OCI-LY1 (cell line): Measurements from ENCODE around the gene CFAP221.

Experiments
- EZH2 ChIP-seq: fragments of 200-600 bp; sonication (generic), shearing (Covaris generic); IDR thresholded peaks from 2 replicates; pipeline ENCODE4 v1.8.0; 2017; ENCODE audit warnings: borderline replicate concordance, mixed run types, mild to moderate bottlenecking, antibody characterized with exemption, low read length, moderate library complexity, mixed read lengths
- TF ChIP-seq, protein P1 (sequence below): fragments of 200-600 bp; sonication (generic), shearing (Covaris generic); IDR thresholded peaks from 2 replicates; pipeline ENCODE4 v1.5.1; 2017; ENCODE audit warnings: mild to moderate bottlenecking, antibody characterized with exemption, low read length, moderate library complexity, mixed read lengths

DNA sequence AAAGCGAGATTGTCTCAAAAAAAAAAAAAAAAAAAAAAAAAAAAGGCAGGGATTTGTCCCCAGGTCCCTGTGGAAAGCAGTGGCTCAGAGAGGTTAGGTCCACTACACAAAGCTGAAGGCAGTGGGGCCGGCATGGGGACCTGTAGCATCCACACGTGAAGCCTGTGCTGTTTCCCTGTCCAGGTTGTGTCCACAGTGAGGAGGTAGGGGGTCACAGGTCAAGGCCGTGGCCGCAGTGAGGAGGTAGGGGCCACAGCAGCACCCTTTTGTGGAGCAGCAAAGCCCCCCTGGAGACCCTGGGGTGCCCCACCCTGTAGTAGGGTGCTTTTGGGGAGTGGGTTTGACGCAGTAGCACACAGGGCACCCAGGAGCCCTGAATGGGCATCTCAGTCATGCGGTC is 148.7 kb downstream of the CFAP221 start:
- TF ChIP-seq, protein P1, sequence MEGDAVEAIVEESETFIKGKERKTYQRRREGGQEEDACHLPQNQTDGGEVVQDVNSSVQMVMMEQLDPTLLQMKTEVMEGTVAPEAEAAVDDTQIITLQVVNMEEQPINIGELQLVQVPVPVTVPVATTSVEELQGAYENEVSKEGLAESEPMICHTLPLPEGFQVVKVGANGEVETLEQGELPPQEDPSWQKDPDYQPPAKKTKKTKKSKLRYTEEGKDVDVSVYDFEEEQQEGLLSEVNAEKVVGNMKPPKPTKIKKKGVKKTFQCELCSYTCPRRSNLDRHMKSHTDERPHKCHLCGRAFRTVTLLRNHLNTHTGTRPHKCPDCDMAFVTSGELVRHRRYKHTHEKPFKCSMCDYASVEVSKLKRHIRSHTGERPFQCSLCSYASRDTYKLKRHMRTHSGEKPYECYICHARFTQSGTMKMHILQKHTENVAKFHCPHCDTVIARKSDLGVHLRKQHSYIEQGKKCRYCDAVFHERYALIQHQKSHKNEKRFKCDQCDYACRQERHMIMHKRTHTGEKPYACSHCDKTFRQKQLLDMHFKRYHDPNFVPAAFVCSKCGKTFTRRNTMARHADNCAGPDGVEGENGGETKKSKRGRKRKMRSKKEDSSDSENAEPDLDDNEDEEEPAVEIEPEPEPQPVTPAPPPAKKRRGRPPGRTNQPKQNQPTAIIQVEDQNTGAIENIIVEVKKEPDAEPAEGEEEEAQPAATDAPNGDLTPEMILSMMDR: no peak
- TF ChIP-seq EZH2: no peak
